Tibial artery (tissue), 4 donors: Measurements from ENCODE around the gene ARRDC5.

ENCODE experiments used
- DNase-seq, 2 donors: peaks; one replicate each; pipeline ENCODE4 v3.0.0-alpha.2; 2019
- H3K27ac ChIP-seq, 2 donors: fragments of 200-600 bp; sonication (generic) in 1 of 2; 1 replicate in 1 of 2; 2 replicates in 1 of 2; pipeline ENCODE4 v1.5.1; 2018 to 2019; ENCODE audit warnings: mild to moderate bottlenecking in 1 of 2
- H3K27me3 ChIP-seq, 2 donors: fragments of 200-600 bp; sonication (generic) in 1 of 2; one replicate each; pipeline versions ENCODE4 v1.5.1 to v1.6.0; 2016 to 2019
- H3K36me3 ChIP-seq, 3 donors: fragments of 200-600 bp; sonication (generic) in 2 of 3; one replicate each; pipeline ENCODE4 v1.5.1; 2016 to 2019; ENCODE audit warnings: mild to moderate bottlenecking in 2 of 3
- H3K4me1 ChIP-seq, 4 donors: fragments of 200-600 bp; sonication (generic) in 2 of 4; 1 replicate in 3 of 4; 2 replicates in 1 of 4; pipeline ENCODE4 v1.5.1; 2016 to 2019
- H3K4me3 ChIP-seq, 2 donors: fragments of 200-600 bp; sonication (generic) in 1 of 2; 1 replicate in 1 of 2; 2 replicates in 1 of 2; pipeline ENCODE4 v1.5.1; 2018 to 2019; ENCODE audit warnings: mild to moderate bottlenecking in 2 of 2
- H3K9me3 ChIP-seq, 3 donors: fragments of 200-600 bp; sonication (generic) in 1 of 3; one replicate each; pipeline ENCODE4 v1.5.1; 2016 to 2019
- intact Hi-C: fragments of 100-400 bp; cut with DNase I; formaldehyde crosslinking; loops from one replicate; pipeline ENCODE4 v1.15.0; 2023; ENCODE audit warnings: low total_unique reads
- TF ChIP-seq, protein P1 (sequence below), 2 experiments: fragments of 200-600 bp in 1 of 2; fragments of 450-650 bp in 1 of 2; IDR thresholded peaks; one replicate each; pipeline ENCODE4 v1.5.1; 2017 to 2019; ENCODE audit warnings: antibody characterized with exemption in 2 of 2, mild to moderate bottlenecking in 1 of 2, moderate library complexity in 1 of 2

ARRDC5 gene

DNA sequence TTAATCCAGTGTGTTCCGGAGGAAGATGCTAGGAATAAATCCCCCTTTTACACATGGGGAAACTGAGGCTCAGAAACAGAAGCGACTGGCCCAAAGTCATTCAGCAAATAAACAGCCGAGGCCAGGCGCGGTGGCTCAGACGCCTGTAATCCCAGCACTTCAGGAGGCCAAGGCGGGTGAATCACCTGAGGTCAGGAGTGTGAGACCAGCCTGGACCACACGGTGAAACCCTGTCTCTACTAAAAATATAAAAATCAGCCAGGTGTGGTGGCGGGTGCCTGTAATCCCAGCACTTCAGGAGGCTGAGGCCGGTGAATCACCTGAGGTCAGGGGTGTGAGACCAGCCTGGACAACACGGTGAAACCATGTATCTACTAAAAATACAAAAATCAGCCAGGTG is 23.7 kb downstream of the ARRDC5 start:
- Histone ChIP-seq H3K27ac (peak overlapping the region; percentile 79 to 83), H3K4me3 (no peak overlapping the region), H3K9me3 (no peaks in the 10 kb centered on the region), H3K4me1 (peaks cover 0 to 19% (median 15%) of the 10 kb centered on the region in 4 donors), H3K27me3 (no peaks in the 10 kb centered on the region), H3K36me3 (no peaks in the 10 kb centered on the region)
- intact Hi-C loops: no loop called here
- TF ChIP-seq, protein P1, sequence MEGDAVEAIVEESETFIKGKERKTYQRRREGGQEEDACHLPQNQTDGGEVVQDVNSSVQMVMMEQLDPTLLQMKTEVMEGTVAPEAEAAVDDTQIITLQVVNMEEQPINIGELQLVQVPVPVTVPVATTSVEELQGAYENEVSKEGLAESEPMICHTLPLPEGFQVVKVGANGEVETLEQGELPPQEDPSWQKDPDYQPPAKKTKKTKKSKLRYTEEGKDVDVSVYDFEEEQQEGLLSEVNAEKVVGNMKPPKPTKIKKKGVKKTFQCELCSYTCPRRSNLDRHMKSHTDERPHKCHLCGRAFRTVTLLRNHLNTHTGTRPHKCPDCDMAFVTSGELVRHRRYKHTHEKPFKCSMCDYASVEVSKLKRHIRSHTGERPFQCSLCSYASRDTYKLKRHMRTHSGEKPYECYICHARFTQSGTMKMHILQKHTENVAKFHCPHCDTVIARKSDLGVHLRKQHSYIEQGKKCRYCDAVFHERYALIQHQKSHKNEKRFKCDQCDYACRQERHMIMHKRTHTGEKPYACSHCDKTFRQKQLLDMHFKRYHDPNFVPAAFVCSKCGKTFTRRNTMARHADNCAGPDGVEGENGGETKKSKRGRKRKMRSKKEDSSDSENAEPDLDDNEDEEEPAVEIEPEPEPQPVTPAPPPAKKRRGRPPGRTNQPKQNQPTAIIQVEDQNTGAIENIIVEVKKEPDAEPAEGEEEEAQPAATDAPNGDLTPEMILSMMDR (IDR thresholded peaks at IDR 0.05): no peak
- DNase-seq: no peak

GRCh38 chr19:4878491-4878968 is 24.2 kb downstream of the ARRDC5 start:
- TF ChIP-seq, protein P1 (IDR thresholded peaks at IDR 0.05): no peak
- Histone ChIP-seq H3K9me3 (no peaks in the 10 kb centered on the region), H3K36me3 (no peaks in the 10 kb centered on the region), H3K4me3 (peak overlapping the region; percentile 27 to 34), H3K4me1 (peaks cover 0 to 19% (median 15%) of the 10 kb centered on the region in 4 donors), H3K27ac (peak overlapping the region; percentile 79 to 83), H3K27me3 (no peaks in the 10 kb centered on the region)
- intact Hi-C loops: no loop called here
- DNase-seq: no peak

GRCh38 chr19:4877753-4878490 is 24.8 kb downstream of the ARRDC5 start:
- intact Hi-C loops: no loop called here
- no peaks in the 10 kb centered on the region for H3K36me3 ChIP-seq
- TF ChIP-seq, protein P1 (IDR thresholded peaks at IDR 0.05): no peak
- H3K9me3 ChIP-seq: no peaks in the 10 kb centered on the region
- H3K4me1 ChIP-seq: peaks cover 0 to 19% (median 15%) of the 10 kb centered on the region in 4 donors
- no peaks in the 10 kb centered on the region for H3K27me3 ChIP-seq
- H3K27ac ChIP-seq: peak overlapping the region; percentile 79 to 83
- H3K4me3 ChIP-seq: peak overlapping the region; percentile 27 to 34
- peak; percentile 42 to 88 for DNase-seq

- Histone ChIP-seq H3K27me3 (no peaks in the 10 kb centered on the region), H3K4me1 (peaks cover 0 to 17% (median 15%) of the 10 kb centered on the region in 4 donors), H3K27ac (no peak overlapping the region), H3K36me3 (no peaks in the 10 kb centered on the region), H3K9me3 (no peaks in the 10 kb centered on the region), H3K4me3 (no peak overlapping the region)
- intact Hi-C loops: loop anchor here (2.0 kb wide), 1 partner anchor 157 kb away; no protein-coding TSS in a partner anchor
- TF ChIP-seq, protein P1 (IDR thresholded peaks at IDR 0.05): no peak
- no peak for DNase-seq
Measured at GRCh38 chr19:4873930-4874329, 28.8 kb downstream of the ARRDC5 start.

- no peaks in the 10 kb centered on the region for H3K36me3 ChIP-seq
- intact Hi-C loops: loop anchor here (2.0 kb wide), 1 partner anchor 39 kb away; no protein-coding TSS in a partner anchor
- no peak for DNase-seq
- no peaks in the 10 kb centered on the region for H3K9me3 ChIP-seq
- H3K4me3 ChIP-seq: no peak overlapping the region
- no peaks in the 10 kb centered on the region for H3K27me3 ChIP-seq
- TF ChIP-seq, protein P1 (IDR thresholded peaks at IDR 0.05): no peak
- no peak overlapping the region for H3K27ac ChIP-seq
- peaks cover 0 to 11% (median 5%) of the 10 kb centered on the region in 4 donors for H3K4me1 ChIP-seq
Measured at GRCh38 chr19:4871711-4872110, 31.0 kb downstream of the ARRDC5 start.
